Endothelial cell of umbilical vein (primary cell): ENCODE measurements around the gene LTBP1.

Source experiments
- CTCF ChIP-seq, 2 donors: IDR thresholded peaks; 1 replicate in 1 of 2; 2 replicates in 1 of 2; pipeline ENCODE4 v1.5.1; 2011; ENCODE audit warnings: low read length in 2 of 2, mild to moderate bottlenecking in 2 of 2, moderate library complexity in 2 of 2, control low read depth in 1 of 2, inconsistent platforms in 1 of 2, low read depth in 1 of 2; ENCODE audit not compliant: insufficient read depth in 1 of 2; ENCODE audit errors: extremely low read depth in 1 of 2
- EZH2 ChIP-seq: IDR thresholded peaks from 2 replicates; pipeline ENCODE4 v1.6.1; 2012; ENCODE audit warnings: borderline replicate concordance, low read depth, mild to moderate bottlenecking, moderate library complexity, low read length, inconsistent platforms; ENCODE audit not compliant: severe bottlenecking
- POLR2A ChIP-seq: IDR thresholded peaks from 2 replicates; pipeline ENCODE4 v1.6.1; 2012; ENCODE audit warnings: low read depth, mild to moderate bottlenecking, control low read depth, low read length

GRCh38 chr2:33408109-33408508, 461.4 kb downstream of the LTBP1 start:
- TF ChIP-seq EZH2 (no peak), CTCF (IDR thresholded peaks at IDR 0.05; ENCODE audit: extremely low read depth in 1 of 2, insufficient read depth in 1 of 2, low read depth in 1 of 2, low read length in 2 of 2) (no peak), POLR2A (no peak)
